AML-193 (cell line): ENCODE measurements around the gene SPINK4.

Experiments used
- DNase-seq, 2 experiments: peaks; one replicate each; lab custom pipeline; 2025; lab: John Stamatoyannopoulos, UW

The SPINK4 gene

DNA sequence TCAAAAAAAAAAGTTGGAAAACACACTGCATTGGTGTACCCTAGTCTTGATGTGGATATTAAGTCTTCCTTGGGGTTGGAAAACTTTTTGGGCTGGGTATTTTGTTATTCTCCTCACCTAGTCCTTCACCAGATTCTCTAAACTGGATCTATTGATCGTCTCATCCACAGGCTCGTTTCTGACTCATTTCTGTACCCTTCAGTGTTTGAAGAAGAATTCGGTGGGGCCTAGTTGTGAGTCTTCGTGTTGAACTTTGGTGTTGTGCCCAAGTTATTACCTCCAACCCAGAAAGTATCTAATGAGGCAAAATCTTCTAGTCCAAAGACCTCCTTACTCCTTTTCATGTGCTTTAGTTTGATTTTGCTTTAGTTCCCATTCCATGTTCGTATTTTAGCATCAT lies 51.9 kb downstream of the SPINK4 start:
- no peak for DNase-seq

DNA sequence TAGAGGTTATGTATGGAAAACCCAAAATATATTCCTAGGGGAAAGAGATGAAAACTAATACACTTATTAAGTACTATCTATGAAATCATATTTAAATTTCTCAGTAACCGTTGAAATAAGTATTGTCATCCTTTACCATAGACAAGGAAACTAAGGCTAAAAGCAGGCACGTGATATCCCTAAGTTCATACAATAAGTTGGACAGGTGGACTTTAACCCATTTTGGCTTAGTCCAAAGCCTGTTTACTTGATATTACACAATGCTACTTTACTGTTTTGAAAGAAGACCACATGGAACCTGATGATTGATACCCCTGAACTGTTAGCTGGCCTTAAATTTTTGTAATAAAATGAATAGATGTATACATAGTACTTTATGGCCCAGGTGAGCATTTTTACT lies 53.8 kb downstream of the SPINK4 start:
- no peak for DNase-seq

DNA sequence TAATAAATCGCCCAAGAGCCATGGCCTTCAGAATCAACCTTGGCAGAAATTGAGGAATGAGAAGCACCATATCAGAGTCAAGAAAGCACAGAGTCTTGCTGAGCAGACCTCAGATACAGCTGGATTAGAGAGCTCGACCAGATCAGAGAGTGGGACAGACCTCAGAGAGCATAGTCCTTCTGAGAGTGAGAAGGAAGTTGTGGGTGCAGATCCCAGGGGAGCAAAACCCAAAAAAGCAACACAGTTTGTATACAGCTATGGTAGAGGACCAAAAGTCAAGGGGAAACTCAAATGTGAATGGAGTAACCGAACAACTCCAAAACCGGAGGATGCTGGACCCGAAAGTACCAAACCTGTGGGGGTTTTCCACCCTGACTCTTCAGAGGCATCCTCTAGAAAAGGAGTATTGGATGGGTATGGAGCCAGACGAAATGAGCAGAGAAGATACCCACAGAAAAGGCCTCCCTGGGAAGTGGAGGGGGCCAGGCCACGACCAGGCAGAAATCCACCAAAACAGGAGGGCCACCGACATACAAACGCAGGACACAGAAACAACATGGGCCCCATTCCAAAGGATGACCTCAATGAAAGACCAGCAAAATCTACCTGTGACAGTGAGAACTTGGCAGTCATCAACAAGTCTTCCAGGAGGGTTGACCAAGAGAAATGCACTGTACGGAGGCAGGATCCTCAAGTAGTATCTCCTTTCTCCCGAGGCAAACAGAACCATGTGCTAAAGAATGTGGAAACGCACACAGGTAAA lies 54.9 kb downstream of the SPINK4 start:
- DNase-seq: no peak

GRCh38 chr9:33295571-33295970 lies 55.6 kb downstream of the SPINK4 start:
- no peak for DNase-seq

DNA sequence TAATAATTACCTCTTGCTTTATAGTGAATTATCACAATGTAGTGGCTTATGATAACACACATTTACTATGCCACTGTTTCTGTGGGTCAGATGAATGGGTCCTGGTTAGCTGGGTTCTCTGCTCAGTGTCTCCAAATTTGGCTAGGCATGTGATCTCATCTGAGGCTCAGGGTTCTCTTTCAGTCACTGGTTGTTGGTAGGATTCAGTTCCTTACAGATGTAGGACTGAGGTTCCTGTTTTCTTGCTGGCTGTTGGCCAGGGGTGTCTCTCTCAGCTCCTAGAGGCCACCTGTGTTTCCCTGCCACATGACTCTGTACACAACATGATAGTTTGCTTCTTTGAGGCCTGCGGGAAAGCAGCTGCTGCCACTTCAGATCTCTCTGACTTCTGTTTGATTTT lies 57.5 kb downstream of the SPINK4 start:
- DNase-seq: peak; percentile 78 to 84
